Activated naive CD8-positive, alpha-beta T cell treated with anti-CD3 and anti-CD28 coated beads, Interleukin-2, amount 10 ng/mL, durations not matched to agents 7 days and 5 days (primary cell): ENCODE data around the gene SEC14L2. TPM values are rescaled to one million over a fixed set of nuclear protein-coding genes. Genes with fewer than 3 reads are reported as not detected.

ENCODE experiments used
- ATAC-seq: fragments of 150-1000 bp; cut with Tn5 transposase; one replicate; pipeline ENCODE4 v1.10.0; 2021; ENCODE audit warnings: low read depth, moderate library complexity
- POLR2A ChIA-PET: fragments of 350-600 bp; sonication (Branson Sonifier 250); formaldehyde crosslinking; loops from one replicate; lab custom pipeline; 2021; ENCODE audit warnings: antibody characterized with exemption; lab: Charles Lee
- DNase-seq: peaks from one replicate; pipeline ENCODE4 v3.0.0; 2021
- H3K27ac Mint-ChIP-seq: one replicate; pipeline ENCODE4 v1.8.0; 2022; ENCODE audit warnings: mild to moderate bottlenecking, mixed read lengths
- H3K27me3 Mint-ChIP-seq: one replicate; pipeline ENCODE4 v1.8.0; 2022; ENCODE audit warnings: mild to moderate bottlenecking, moderate library complexity, mixed read lengths
- H3K36me3 Mint-ChIP-seq: one replicate; pipeline ENCODE4 v1.8.0; 2021; ENCODE audit warnings: mild to moderate bottlenecking, mixed read lengths
- H3K4me1 Mint-ChIP-seq: one replicate; pipeline ENCODE4 v1.8.0; 2021; ENCODE audit warnings: mixed read lengths
- H3K4me3 Mint-ChIP-seq: one replicate; pipeline ENCODE4 v1.8.0; 2022; ENCODE audit warnings: mild to moderate bottlenecking, moderate library complexity, mixed read lengths
- H3K9me3 Mint-ChIP-seq: one replicate; pipeline ENCODE4 v1.8.0; 2021; ENCODE audit warnings: mixed read lengths
- total RNA-seq, 2 experiments: library from RNA; stranded (reverse); gene quantifications; one replicate each; pipeline ENCODE4 v1.2.3, GENCODE V29; 2021

Gene SEC14L2
- total RNA-seq, 2 experiments from 2014 or later: 9.9 TPM

DNA sequence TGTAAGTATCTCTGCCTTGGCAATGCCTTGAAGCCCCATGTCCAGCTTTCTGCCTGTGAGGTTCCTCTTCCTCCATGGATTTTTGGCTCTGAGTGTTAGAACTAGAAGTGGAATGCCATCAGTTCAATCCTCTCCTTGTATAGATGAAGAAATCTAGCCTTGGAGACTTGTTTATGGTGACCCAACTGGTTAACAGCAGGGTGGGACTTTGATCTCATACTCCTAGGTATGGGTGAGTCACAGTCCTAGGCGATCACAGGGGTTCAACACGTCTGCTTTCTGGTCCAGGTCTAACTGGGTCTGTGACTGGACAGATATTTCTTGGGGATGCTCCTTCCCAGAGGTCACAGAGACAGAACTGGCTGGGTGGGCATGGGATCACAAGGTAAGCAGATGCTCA, 19.6 kb downstream of the SEC14L2 start:
- Mint-ChIP-seq H3K36me3 (peaks cover 30% of the 10 kb centered on the region), H3K27ac (no peak overlapping the region), H3K9me3 (no peaks in the 10 kb centered on the region), H3K27me3 (no peaks in the 10 kb centered on the region), H3K4me3 (no peak overlapping the region), H3K4me1 (peaks cover 19% of the 10 kb centered on the region)
- ATAC-seq (no peak), DNase-seq (no peak)
- POLR2A ChIA-PET: no interaction called here

DNA sequence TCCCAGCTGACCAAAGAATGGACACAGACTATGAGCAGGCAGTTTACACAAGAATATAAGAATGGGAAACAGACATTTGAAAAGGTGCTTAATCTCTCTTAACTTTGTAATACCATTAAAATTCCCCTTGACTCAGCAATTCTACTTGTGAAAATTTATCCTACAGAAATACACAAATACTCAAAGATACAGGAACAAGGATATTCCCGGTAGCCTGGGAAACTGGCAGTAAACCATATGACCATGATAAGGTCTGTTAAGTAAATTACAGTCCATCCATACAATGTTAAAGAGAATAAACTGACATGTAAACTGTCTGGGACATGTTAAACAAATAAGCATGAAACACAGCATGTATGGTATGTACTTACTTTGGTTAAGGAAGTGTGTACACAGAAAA, 20.0 kb downstream of the SEC14L2 start:
- Mint-ChIP-seq H3K4me1 (peaks cover 22% of the 10 kb centered on the region), H3K9me3 (no peaks in the 10 kb centered on the region), H3K27ac (no peak overlapping the region), H3K27me3 (no peaks in the 10 kb centered on the region), H3K4me3 (no peak overlapping the region), H3K36me3 (peaks cover 31% of the 10 kb centered on the region)
- POLR2A ChIA-PET: interaction anchor here (0.6 kb wide), 1 partner anchor 172 kb away, joined by 3 read pairs; no protein-coding TSS in a partner anchor
- ATAC-seq: no peak
- DNase-seq: no peak

- H3K4me3 Mint-ChIP-seq: no peak overlapping the region
- H3K9me3 Mint-ChIP-seq: no peaks in the 10 kb centered on the region
- POLR2A ChIA-PET: interaction anchor here (0.6 kb wide), 1 partner anchor 22 kb away, joined by 3 read pairs; no protein-coding TSS in a partner anchor
- DNase-seq (no peak), ATAC-seq (no peak)
- H3K27me3 Mint-ChIP-seq: no peaks in the 10 kb centered on the region
- H3K27ac Mint-ChIP-seq: no peak overlapping the region
- H3K4me1 Mint-ChIP-seq: peaks cover 33% of the 10 kb centered on the region
- peaks cover 31% of the 10 kb centered on the region for H3K36me3 Mint-ChIP-seq
Measured at GRCh38 chr22:30420347-30421125, 23.7 kb downstream of the SEC14L2 start.

GRCh38 chr22:30421695-30422480, 25.1 kb downstream of the SEC14L2 start:
- peaks cover 22% of the 10 kb centered on the region for H3K36me3 Mint-ChIP-seq
- DNase-seq (no peak), ATAC-seq (no peak)
- peak overlapping the region; percentile 98 for H3K27ac Mint-ChIP-seq
- POLR2A ChIA-PET: interaction anchor here (1.0 to 6.0 kb wide), 6 partner anchors 9 to 66 kb away, joined by 3 to 156 read pairs (median 22); partner anchors contain the start of genes SEC14L2 and SF3A1
- H3K27me3 Mint-ChIP-seq: no peaks in the 10 kb centered on the region
- peaks cover 37% of the 10 kb centered on the region for H3K4me1 Mint-ChIP-seq
- peak overlapping the region; percentile 98 for H3K4me3 Mint-ChIP-seq
- H3K9me3 Mint-ChIP-seq: no peaks in the 10 kb centered on the region

GRCh38 chr22:30422481-30423300, 25.9 kb downstream of the SEC14L2 start:
- Mint-ChIP-seq H3K36me3 (peaks cover 27% of the 10 kb centered on the region), H3K27ac (peak overlapping the region; percentile 98), H3K9me3 (no peaks in the 10 kb centered on the region), H3K4me1 (peaks cover 44% of the 10 kb centered on the region), H3K27me3 (no peaks in the 10 kb centered on the region), H3K4me3 (peak overlapping the region; percentile 98)
- no peak for DNase-seq
- POLR2A ChIA-PET: interaction anchor here (1.0 to 6.0 kb wide), 14 partner anchors 10 to 869 kb away, joined by 3 to 156 read pairs (median 6); partner anchors contain the start of genes CASTOR1, CCDC157, PES1 and SEC14L2
- ATAC-seq: no peak

DNA sequence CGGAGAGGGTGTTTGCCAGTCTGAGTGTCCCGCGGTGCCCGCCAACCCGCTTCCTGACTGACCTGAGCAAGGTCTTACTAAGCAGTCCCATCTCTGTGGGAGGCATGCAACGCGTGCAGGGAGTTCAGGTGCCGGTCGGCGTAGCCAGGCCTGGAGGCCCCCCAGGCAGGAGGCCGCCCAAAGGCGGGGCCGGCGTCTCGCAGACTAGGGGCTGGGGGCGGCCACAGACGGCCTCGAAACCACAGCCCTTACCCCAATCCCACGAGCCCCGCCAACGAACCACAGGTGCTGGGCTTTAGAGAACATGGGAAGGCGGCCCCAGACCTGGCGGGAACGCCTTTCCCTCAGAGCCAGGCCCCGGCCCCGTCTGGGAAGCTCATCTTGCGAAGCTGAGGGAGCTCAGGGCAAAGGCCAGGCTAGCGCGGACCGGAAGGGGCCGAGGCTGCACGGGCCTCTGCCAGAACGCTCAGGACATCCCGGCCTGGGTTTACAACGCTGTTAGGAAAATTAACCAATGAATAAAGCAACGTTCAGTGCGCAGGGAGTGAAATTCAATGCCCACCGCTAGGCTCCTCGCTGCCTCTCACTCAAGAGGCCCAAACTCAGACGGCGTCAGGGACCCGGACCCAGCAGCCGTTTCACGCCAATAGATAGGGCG, 26.6 kb downstream of the SEC14L2 start:
- Mint-ChIP-seq H3K27ac (peak overlapping the region; percentile 98), H3K9me3 (no peaks in the 10 kb centered on the region), H3K4me1 (peaks cover 44% of the 10 kb centered on the region), H3K36me3 (peaks cover 24% of the 10 kb centered on the region), H3K4me3 (peak overlapping the region; percentile 98), H3K27me3 (no peaks in the 10 kb centered on the region)
- ATAC-seq (peak; percentile 15), DNase-seq (no peak)
- POLR2A ChIA-PET: interaction anchor here (0.6 to 6.0 kb wide), 23 partner anchors 11 to 1035 kb away, joined by 3 to 156 read pairs (median 4); partner anchors contain the start of genes AP1B1, CASTOR1, CCDC157 and PES1

- peak; percentile 93 for DNase-seq
- H3K4me3 Mint-ChIP-seq: peak overlapping the region; percentile 98
- peaks cover 29% of the 10 kb centered on the region for H3K36me3 Mint-ChIP-seq
- H3K27me3 Mint-ChIP-seq: no peaks in the 10 kb centered on the region
- peaks cover 44% of the 10 kb centered on the region for H3K4me1 Mint-ChIP-seq
- peak; percentile 95 for ATAC-seq
- no peaks in the 10 kb centered on the region for H3K9me3 Mint-ChIP-seq
- peak overlapping the region; percentile 98 for H3K27ac Mint-ChIP-seq
- POLR2A ChIA-PET: interaction anchor here (0.6 to 6.0 kb wide), 22 partner anchors 11 to 1036 kb away, joined by 3 to 156 read pairs (median 4); partner anchors contain the start of genes AP1B1, CASTOR1, CCDC157 and PES1
Measured at GRCh38 chr22:30423959-30424533, 27.2 kb downstream of the SEC14L2 start.

GRCh38 chr22:30424534-30425326, 27.9 kb downstream of the SEC14L2 start:
- Mint-ChIP-seq H3K4me1 (peaks cover 44% of the 10 kb centered on the region), H3K27ac (peak overlapping the region; percentile 98), H3K36me3 (peaks cover 26% of the 10 kb centered on the region), H3K27me3 (no peaks in the 10 kb centered on the region), H3K4me3 (peak overlapping the region; percentile 98), H3K9me3 (no peaks in the 10 kb centered on the region)
- peak; percentile 50 for DNase-seq
- no peak for ATAC-seq
- POLR2A ChIA-PET: interaction anchor here (0.6 to 6.0 kb wide), 17 partner anchors 10 to 1977 kb away, joined by 3 to 156 read pairs (median 3); partner anchors contain the start of genes AP1B1, CASTOR1, CCDC157 and PES1

GRCh38 chr22:30425327-30425615, 28.5 kb downstream of the SEC14L2 start:
- Mint-ChIP-seq H3K27ac (peak overlapping the region; percentile 97), H3K27me3 (no peaks in the 10 kb centered on the region), H3K4me3 (peak overlapping the region; percentile 98), H3K4me1 (peaks cover 44% of the 10 kb centered on the region), H3K36me3 (peaks cover 29% of the 10 kb centered on the region), H3K9me3 (no peaks in the 10 kb centered on the region)
- no peak for DNase-seq
- ATAC-seq: no peak
- POLR2A ChIA-PET: interaction anchor here (0.6 to 6.0 kb wide), 7 partner anchors 9 to 1976 kb away, joined by 3 to 156 read pairs (median 3); partner anchors contain the start of genes SEC14L2 and THOC5

DNA sequence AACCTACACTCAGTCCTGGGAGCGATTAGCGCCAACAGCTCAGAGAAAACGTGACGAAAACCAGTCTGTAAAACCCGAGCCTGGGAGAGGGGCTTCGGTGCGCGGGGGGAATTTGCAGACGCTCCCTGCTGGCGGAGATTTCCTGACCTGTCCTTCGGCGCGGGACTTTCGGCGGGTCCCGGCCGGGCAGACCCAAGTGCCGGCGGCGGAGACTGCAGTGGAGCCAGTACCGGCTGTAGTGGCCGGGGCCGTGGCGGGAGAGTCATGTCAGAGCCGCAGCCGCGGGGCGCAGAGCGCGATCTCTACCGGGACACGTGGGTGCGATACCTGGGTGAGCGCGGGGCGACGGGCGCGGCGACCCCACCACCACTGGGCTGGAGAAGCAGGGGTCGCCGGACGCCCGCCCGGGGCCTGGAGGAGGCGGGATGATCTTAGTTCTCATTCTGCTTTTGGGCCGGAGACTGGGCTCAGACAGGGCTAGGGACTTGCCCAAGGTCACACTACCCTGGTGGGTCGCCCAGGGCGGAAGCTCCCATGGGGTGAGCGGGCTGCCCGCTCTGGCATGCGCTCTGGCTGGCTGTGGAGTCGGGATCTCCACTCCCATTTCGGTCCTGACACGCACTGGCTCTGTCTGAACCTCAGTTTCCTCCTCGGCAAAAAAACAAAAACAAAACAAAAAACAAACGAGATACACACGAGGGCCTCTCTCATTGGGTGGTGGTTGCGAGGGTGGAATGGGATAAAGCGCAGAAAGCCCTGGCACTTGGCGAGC, 29.0 kb downstream of the SEC14L2 start, which contains the start of gene MTFP1:
Gene MTFP1 (plus strand): TSS at position 153 of the 772 bp plus-strand sequence. CDS start 112 bp downstream, at position 265.
- Mint-ChIP-seq H3K36me3 (peaks cover 29% of the 10 kb centered on the region), H3K9me3 (no peaks in the 10 kb centered on the region), H3K4me3 (peak within 1 kb of the TSS; percentile 98), H3K4me1 (peaks cover 40% of the 10 kb centered on the region), H3K27me3 (no peaks in the 10 kb centered on the region), H3K27ac (peak within 1 kb of the TSS; percentile 98)
- POLR2A ChIA-PET: interaction anchor here (0.6 to 6.0 kb wide), 6 partner anchors 9 to 872 kb away, joined by 3 to 156 read pairs (median 18); partner anchors contain the start of genes SEC14L2 and THOC5
- peak; percentile 71 for DNase-seq
- peak; percentile 2 for ATAC-seq
